K562 (cell line): ENCODE data around the gene FLII. TPM values are rescaled to one million over a fixed set of nuclear protein-coding genes. Genes with fewer than 3 reads are reported as not detected.

Experiments used
- CBX1 ChIP-seq: sonication (generic); IDR thresholded peaks from 2 replicates; pipeline ENCODE4 v1.6.1; 2016; ENCODE audit warnings: antibody characterized with exemption, low read depth, mild to moderate bottlenecking
- HMGN3 ChIP-seq: IDR thresholded peaks from 2 replicates; pipeline ENCODE4 v1.6.1; 2011; ENCODE audit warnings: borderline replicate concordance, low read depth, mild to moderate bottlenecking, mixed read lengths, low read length; ENCODE audit not compliant: insufficient read length; ENCODE audit errors: extremely low read depth
- JUNB ChIP-seq: fragments of 450-650 bp; formaldehyde crosslinking; conservative IDR thresholded peaks from 2 replicates; pipeline ENCODE4 v1.4.0; 2020; ENCODE audit warnings: mild to moderate bottlenecking
- KAT7 ChIP-seq: sonication (generic); formaldehyde crosslinking; IDR thresholded peaks from 2 replicates; pipeline ENCODE4 v1.8.0; 2022; ENCODE audit warnings: missing genetic modification reagents, mild to moderate bottlenecking, borderline replicate concordance
- L3MBTL2 ChIP-seq: fragments of 450-650 bp; IDR thresholded peaks from 2 replicates; pipeline ENCODE4 v1.6.1; 2016; ENCODE audit warnings: mild to moderate bottlenecking, moderate library complexity
- NFE2 ChIP-seq: IDR thresholded peaks from 2 replicates; pipeline ENCODE4 v1.6.1; 2014; ENCODE audit warnings: antibody characterized with exemption, low read depth
- NFE2L1 ChIP-seq: fragments of 450-650 bp; IDR thresholded peaks from 2 replicates; pipeline ENCODE4 v1.6.1; 2016; ENCODE audit warnings: missing genetic modification characterization, low read depth, mild to moderate bottlenecking, missing compliant biosample characterization, moderate library complexity, borderline replicate concordance
- NRF1 ChIP-seq, 2 experiments: fragments of 450-650 bp; IDR thresholded peaks in 1 of 2; conservative IDR thresholded peaks in 1 of 2; 2 replicates each; pipeline ENCODE4 v1.6.1; 2014; ENCODE audit warnings: mild to moderate bottlenecking in 2 of 2
- OTX1 ChIP-seq: fragments of 450-650 bp; formaldehyde crosslinking; IDR thresholded peaks from 2 replicates; pipeline ENCODE4 v1.4.0; 2022; ENCODE audit warnings: mild to moderate bottlenecking
- SNRNP70 ChIP-seq: fragments of 200-400 bp; formaldehyde crosslinking; optimal IDR thresholded peaks from 2 replicates; pipeline ENCODE3; 2017; ENCODE audit warnings: low read depth, low read length
- TCFL5 ChIP-seq: fragments of 250-450 bp; sonication (Bioruptor Pico); conservative IDR thresholded peaks from 2 replicates; pipeline ENCODE4 v1.6.1; 2021; ENCODE audit warnings: mild to moderate bottlenecking, moderate library complexity, matching md5 sums
- TFAM ChIP-seq: fragments of 250-450 bp; sonication (Bioruptor Pico); conservative IDR thresholded peaks from 2 replicates; pipeline ENCODE4 v1.5.0; 2021; ENCODE audit warnings: mild to moderate bottlenecking, moderate library complexity
- ZNF23 ChIP-seq: fragments of 250-450 bp; sonication (Bioruptor Pico); IDR thresholded peaks from 2 replicates; pipeline ENCODE4 v1.4.0; 2020; ENCODE audit warnings: mild to moderate bottlenecking
- ZNF431 ChIP-seq: sonication (generic); formaldehyde crosslinking; IDR thresholded peaks from 2 replicates; pipeline ENCODE4 v1.8.0; 2022; ENCODE audit warnings: mild to moderate bottlenecking, missing genetic modification reagents
- ZNF551 ChIP-seq: fragments of 250-450 bp; sonication (Bioruptor Pico); IDR thresholded peaks from 2 replicates; pipeline ENCODE4 v1.5.0; 2021; ENCODE audit warnings: mild to moderate bottlenecking, moderate library complexity
- polyA plus RNA-seq, 8 experiments: library from polyadenylated mRNA; depleted of rRNA in 4 of 8; stranded (reverse) in 5 of 8; unstranded in 3 of 8; fragments of >200 nt; fragmentation: Nextera tagmentation in 2 of 8; fragmentation: Illumina TruSeq in 1 of 8; extraction: Ambion mirVana in 2 of 8; extraction: Trizol in 1 of 8; gene quantifications; 2 replicates each; pipeline versions ENCODE4 v1.2.1 to v1.2.3, GENCODE V29; 2011 to 2014; ENCODE audit warnings: inconsistent platforms in 1 of 8, missing spikeins in 1 of 8
- total RNA-seq, 7 experiments: library from RNA; depleted of rRNA in 6 of 7; stranded (reverse); fragments of >200 nt in 6 of 7; fragmentation: Illumina TruSeq in 2 of 7; extraction: Trizol in 2 of 7; gene quantifications; 2 replicates each; pipeline versions ENCODE4 v1.2.1 to v1.2.3, GENCODE V29; 2011 to 2021; ENCODE audit warnings: low replicate concordance in 1 of 7
- TF ChIP-seq, protein P1 (sequence below): fragments of 250-450 bp; sonication (Bioruptor Pico); IDR thresholded peaks from 2 replicates; pipeline ENCODE4 v1.5.1; 2021; ENCODE audit warnings: mild to moderate bottlenecking
- TF ChIP-seq, protein P2 (sequence below): fragments of 450-650 bp; IDR thresholded peaks from 2 replicates; pipeline ENCODE4 v1.6.1; 2016; ENCODE audit warnings: antibody characterized with exemption
- TF ChIP-seq, protein P3 (sequence below): fragments of 200-800 bp; sonication (Bioruptor generic); IDR thresholded peaks from 2 replicates; pipeline ENCODE4 v1.6.1; 2017; ENCODE audit warnings: missing genetic modification characterization, missing compliant biosample characterization
- TF ChIP-seq, protein P4 (sequence below): sonication (generic); formaldehyde crosslinking; IDR thresholded peaks from 2 replicates; pipeline ENCODE4 v1.8.0; 2022; ENCODE audit warnings: missing genetic modification reagents, mild to moderate bottlenecking, moderate library complexity, borderline replicate concordance
- TF ChIP-seq, protein P5 (sequence below): conservative IDR thresholded peaks from 2 replicates; pipeline ENCODE4 v1.6.1; 2011; ENCODE audit warnings: low read depth, mild to moderate bottlenecking, low read length; ENCODE audit not compliant: control insufficient read depth
- TF ChIP-seq, protein P6 (sequence below): fragments of 450-650 bp; formaldehyde crosslinking; conservative IDR thresholded peaks from 2 replicates; pipeline ENCODE4 v1.4.0; 2022; ENCODE audit warnings: mild to moderate bottlenecking, missing genetic modification characterization

FLII gene
- total and polyA plus RNA-seq, 9 of the 15 experiments (the other 6 are each of a cell fraction or from before 2014, with no cell fraction given) = 11.7 to 126 (median 82.5) TPM

DNA sequence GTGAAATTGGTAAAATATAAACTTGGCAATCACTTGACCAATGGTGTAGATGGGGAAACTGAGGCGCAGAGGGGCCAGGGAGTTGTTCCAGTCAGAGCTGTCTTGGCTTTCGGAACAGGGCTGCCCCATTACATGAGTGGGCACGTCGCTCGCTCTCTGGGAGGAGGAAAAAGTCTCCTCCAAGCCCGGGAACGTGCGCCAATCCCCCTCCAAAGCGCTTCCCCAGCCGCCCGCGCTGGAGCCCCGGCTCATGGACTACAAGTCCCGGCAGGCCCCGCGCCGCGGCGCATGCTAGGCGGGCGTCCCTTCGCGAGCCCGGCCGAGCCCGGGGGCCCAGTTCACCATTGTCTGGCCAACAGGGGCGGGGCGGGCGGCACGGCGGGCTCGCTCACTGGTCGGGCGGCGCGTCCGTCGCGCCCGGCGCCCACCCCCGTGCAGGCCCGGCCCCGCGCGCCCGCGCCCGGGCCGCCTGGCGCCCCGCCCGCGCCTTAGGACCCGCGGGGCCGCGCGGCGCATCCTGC, 33.4 kb downstream of the FLII start, which contains the start of gene LLGL1 (continued):
- TF ChIP-seq ZNF431 (CRISPR knock-in tag) (no peak), TFAM (CRISPR knock-in tag) (no peak), TCFL5 (CRISPR knock-in tag) (no peak), NFE2 (no peak), NFE2L1 (tag) (no peak), CBX1 (no peak), L3MBTL2 (peak; percentile 35; the same call in 1 of the 2 replicates), OTX1 (CRISPR knock-in tag) (no peak), NRF1 (conservative IDR thresholded peaks at IDR 0.05 in 1 of 2, IDR thresholded peaks at IDR 0.05 in 1 of 2) (peak; percentile 79 to 82), SNRNP70 (no peak), ZNF23 (CRISPR knock-in tag) (no peak), ZNF551 (CRISPR knock-in tag) (no peak), JUNB (CRISPR knock-in tag) (no peak), KAT7 (CRISPR knock-in tag) (no peak), HMGN3 (no peak)
- TF ChIP-seq, protein P1, sequence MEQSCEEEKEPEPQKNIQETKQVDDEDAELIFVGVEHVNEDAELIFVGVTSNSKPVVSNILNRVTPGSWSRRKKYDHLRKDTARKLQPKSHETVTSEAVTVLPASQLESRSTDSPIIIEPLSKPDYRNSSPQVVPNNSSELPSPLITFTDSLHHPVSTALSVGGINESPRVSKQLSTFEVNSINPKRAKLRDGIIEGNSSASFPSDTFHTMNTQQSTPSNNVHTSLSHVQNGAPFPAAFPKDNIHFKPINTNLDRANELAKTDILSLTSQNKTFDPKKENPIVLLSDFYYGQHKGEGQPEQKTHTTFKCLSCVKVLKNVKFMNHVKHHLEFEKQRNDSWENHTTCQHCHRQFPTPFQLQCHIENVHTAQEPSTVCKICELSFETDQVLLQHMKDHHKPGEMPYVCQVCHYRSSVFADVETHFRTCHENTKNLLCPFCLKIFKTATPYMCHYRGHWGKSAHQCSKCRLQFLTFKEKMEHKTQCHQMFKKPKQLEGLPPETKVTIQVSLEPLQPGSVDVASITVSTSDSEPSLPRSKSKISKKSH (CRISPR knock-in tag) = no peak
- TF ChIP-seq, protein P2, sequence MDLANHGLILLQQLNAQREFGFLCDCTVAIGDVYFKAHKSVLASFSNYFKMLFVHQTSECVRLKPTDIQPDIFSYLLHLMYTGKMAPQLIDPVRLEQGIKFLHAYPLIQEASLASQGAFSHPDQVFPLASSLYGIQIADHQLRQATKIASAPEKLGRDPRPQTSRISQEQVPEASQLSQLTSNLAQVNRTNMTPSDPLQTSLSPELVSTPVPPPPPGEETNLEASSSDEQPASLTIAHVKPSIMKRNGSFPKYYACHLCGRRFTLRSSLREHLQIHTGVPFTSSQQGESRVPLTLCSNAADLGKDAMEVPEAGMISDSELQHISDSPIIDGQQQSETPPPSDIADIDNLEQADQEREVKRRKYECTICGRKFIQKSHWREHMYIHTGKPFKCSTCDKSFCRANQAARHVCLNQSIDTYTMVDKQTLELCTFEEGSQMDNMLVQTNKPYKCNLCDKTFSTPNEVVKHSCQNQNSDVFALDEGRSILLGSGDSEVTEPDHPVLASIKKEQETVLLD = no peak
- TF ChIP-seq, protein P3, sequence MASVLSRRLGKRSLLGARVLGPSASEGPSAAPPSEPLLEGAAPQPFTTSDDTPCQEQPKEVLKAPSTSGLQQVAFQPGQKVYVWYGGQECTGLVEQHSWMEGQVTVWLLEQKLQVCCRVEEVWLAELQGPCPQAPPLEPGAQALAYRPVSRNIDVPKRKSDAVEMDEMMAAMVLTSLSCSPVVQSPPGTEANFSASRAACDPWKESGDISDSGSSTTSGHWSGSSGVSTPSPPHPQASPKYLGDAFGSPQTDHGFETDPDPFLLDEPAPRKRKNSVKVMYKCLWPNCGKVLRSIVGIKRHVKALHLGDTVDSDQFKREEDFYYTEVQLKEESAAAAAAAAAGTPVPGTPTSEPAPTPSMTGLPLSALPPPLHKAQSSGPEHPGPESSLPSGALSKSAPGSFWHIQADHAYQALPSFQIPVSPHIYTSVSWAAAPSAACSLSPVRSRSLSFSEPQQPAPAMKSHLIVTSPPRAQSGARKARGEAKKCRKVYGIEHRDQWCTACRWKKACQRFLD (CRISPR knock-in tag) = no peak; the same call in 1 of the 2 replicates
- TF ChIP-seq, protein P4, sequence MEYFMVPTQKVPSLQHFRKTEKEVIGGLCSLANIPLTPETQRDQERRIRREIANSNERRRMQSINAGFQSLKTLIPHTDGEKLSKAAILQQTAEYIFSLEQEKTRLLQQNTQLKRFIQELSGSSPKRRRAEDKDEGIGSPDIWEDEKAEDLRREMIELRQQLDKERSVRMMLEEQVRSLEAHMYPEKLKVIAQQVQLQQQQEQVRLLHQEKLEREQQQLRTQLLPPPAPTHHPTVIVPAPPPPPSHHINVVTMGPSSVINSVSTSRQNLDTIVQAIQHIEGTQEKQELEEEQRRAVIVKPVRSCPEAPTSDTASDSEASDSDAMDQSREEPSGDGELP = 0 out of 2 replicates have a peak, but pooled peaks have one; percentile 36
- TF ChIP-seq, protein P5, sequence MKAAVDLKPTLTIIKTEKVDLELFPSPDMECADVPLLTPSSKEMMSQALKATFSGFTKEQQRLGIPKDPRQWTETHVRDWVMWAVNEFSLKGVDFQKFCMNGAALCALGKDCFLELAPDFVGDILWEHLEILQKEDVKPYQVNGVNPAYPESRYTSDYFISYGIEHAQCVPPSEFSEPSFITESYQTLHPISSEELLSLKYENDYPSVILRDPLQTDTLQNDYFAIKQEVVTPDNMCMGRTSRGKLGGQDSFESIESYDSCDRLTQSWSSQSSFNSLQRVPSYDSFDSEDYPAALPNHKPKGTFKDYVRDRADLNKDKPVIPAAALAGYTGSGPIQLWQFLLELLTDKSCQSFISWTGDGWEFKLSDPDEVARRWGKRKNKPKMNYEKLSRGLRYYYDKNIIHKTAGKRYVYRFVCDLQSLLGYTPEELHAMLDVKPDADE = peak; percentile 88
- TF ChIP-seq, protein P6, sequence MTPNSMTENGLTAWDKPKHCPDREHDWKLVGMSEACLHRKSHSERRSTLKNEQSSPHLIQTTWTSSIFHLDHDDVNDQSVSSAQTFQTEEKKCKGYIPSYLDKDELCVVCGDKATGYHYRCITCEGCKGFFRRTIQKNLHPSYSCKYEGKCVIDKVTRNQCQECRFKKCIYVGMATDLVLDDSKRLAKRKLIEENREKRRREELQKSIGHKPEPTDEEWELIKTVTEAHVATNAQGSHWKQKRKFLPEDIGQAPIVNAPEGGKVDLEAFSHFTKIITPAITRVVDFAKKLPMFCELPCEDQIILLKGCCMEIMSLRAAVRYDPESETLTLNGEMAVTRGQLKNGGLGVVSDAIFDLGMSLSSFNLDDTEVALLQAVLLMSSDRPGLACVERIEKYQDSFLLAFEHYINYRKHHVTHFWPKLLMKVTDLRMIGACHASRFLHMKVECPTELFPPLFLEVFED = no peak
